Gastrocnemius medialis (tissue), 4 donors: ENCODE measurements around the gene TRAPPC3.

ENCODE experiments used
- POLR2A ChIP-seq, 2 donors: fragments of 450-650 bp; IDR thresholded peaks; one replicate each; pipeline ENCODE4 v1.6.1; 2017; ENCODE audit warnings: antibody characterized with exemption in 2 of 2, mild to moderate bottlenecking in 2 of 2, moderate library complexity in 2 of 2
- TF ChIP-seq, protein P1 (sequence below), 5 experiments: fragments of 450-650 bp in 3 of 5; fragments of 200-600 bp in 2 of 5; sonication (generic) in 2 of 5; IDR thresholded peaks in 4 of 5; conservative IDR thresholded peaks in 1 of 5; 1 replicate in 4 of 5; 2 replicates in 1 of 5; pipeline ENCODE4 v1.5.1; 2016 to 2019; ENCODE audit warnings: antibody characterized with exemption in 5 of 5, mild to moderate bottlenecking in 3 of 5, moderate library complexity in 3 of 5

DNA sequence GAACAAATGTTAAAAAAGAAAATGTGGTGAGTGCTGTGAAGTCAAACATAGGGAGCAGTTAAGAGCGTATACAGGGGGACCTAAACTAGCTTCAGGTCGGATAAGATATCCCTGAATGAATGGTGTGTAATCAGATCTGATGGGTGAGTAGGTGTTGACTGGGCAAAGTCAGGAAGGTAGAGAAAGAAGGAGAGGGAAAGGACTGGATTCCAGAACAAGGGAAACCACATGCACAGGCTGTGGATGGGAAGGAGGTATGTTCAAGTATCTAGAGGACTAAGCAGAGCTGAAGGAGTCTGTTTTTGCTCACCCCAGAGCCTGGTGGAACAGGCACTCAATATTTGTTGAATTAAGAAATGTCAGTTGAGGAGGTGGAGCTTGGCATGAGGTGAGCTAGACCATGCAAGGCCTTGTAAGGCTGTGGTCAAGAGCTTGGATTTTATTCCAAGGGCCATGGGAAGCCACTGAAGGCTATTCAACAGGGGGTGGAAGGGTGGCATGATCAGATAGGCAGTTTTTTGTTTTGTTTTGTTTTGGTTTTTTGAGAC is 34.1 kb upstream of the TRAPPC3 start:
- TF ChIP-seq, protein P1, sequence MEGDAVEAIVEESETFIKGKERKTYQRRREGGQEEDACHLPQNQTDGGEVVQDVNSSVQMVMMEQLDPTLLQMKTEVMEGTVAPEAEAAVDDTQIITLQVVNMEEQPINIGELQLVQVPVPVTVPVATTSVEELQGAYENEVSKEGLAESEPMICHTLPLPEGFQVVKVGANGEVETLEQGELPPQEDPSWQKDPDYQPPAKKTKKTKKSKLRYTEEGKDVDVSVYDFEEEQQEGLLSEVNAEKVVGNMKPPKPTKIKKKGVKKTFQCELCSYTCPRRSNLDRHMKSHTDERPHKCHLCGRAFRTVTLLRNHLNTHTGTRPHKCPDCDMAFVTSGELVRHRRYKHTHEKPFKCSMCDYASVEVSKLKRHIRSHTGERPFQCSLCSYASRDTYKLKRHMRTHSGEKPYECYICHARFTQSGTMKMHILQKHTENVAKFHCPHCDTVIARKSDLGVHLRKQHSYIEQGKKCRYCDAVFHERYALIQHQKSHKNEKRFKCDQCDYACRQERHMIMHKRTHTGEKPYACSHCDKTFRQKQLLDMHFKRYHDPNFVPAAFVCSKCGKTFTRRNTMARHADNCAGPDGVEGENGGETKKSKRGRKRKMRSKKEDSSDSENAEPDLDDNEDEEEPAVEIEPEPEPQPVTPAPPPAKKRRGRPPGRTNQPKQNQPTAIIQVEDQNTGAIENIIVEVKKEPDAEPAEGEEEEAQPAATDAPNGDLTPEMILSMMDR (IDR thresholded peaks at IDR 0.05 in 4 of 5, conservative IDR thresholded peaks at IDR 0.05 in 1 of 5): no peak
- TF ChIP-seq POLR2A (IDR thresholded peaks at IDR 0.05): no peak
